Hepatocyte (in vitro differentiated cells): Measurements from ENCODE around the gene HPS6. TPM values are rescaled to one million over a fixed set of nuclear protein-coding genes. Genes with fewer than 3 reads are reported as not detected.
"Not testable (repeated sequence)": the region's sequence is repeated elsewhere in the genome, so short reads cannot be mapped to it uniquely, and the experiment has no call there.

ENCODE experiments used
- DNase-seq: peaks from one replicate; pipeline ENCODE4 v3.0.0-alpha.2; 2016; ENCODE audit warnings: low spot score
- H2AFZ ChIP-seq: fragments of 200-600 bp; sonication (generic); 2 replicates; pipeline ENCODE4 v1.6.0; 2016; ENCODE audit warnings: antibody characterized with exemption, mild to moderate bottlenecking
- H3K27ac ChIP-seq: fragments of 200-600 bp; sonication (generic); 2 replicates; pipeline ENCODE4 v1.5.1; 2016; ENCODE audit warnings: mild to moderate bottlenecking
- H3K27me3 ChIP-seq: fragments of 200-600 bp; sonication (generic); 2 replicates; pipeline ENCODE4 v1.6.1; 2016
- H3K36me3 ChIP-seq: fragments of 200-600 bp; sonication (generic); replicated peaks from 2 replicates; pipeline ENCODE4 v1.5.1; 2016; ENCODE audit warnings: low read depth; ENCODE audit not compliant: insufficient read depth
- H3K4me1 ChIP-seq: fragments of 200-600 bp; sonication (generic); 2 replicates; pipeline ENCODE4 v1.5.1; 2016; ENCODE audit warnings: mild to moderate bottlenecking, moderate library complexity; ENCODE audit not compliant: insufficient read depth
- H3K4me2 ChIP-seq: fragments of 200-600 bp; sonication (generic); 2 replicates; pipeline ENCODE4 v1.6.0; 2016
- H3K4me3 ChIP-seq: fragments of 200-600 bp; sonication (generic); 2 replicates; pipeline ENCODE4 v1.5.1; 2016; ENCODE audit warnings: mild to moderate bottlenecking
- H3K79me2 ChIP-seq: fragments of 200-600 bp; sonication (generic); 2 replicates; pipeline ENCODE4 v1.6.0; 2017; ENCODE audit warnings: mild to moderate bottlenecking
- H3K9me2 ChIP-seq: fragments of 200-600 bp; sonication (generic); replicated peaks from 2 replicates; pipeline ENCODE4 v1.6.0; 2017; ENCODE audit warnings: mild to moderate bottlenecking; ENCODE audit not compliant: insufficient read depth
- H3K9me3 ChIP-seq: fragments of 200-600 bp; sonication (generic); 2 replicates; pipeline ENCODE4 v1.5.1; 2016; ENCODE audit warnings: low read depth, mild to moderate bottlenecking
- H4K20me1 ChIP-seq: fragments of 200-600 bp; sonication (generic); 2 replicates; pipeline ENCODE4 v1.6.0; 2016; ENCODE audit warnings: mild to moderate bottlenecking; ENCODE audit not compliant: insufficient read depth, poor library complexity, severe bottlenecking
- CTCF ChIP-seq: fragments of 200-600 bp; sonication (generic); IDR thresholded peaks from 2 replicates; pipeline ENCODE4 v1.5.1; 2016; ENCODE audit warnings: antibody characterized with exemption, mild to moderate bottlenecking; ENCODE audit not compliant: poor library complexity
- EZH2 ChIP-seq: fragments of 200-600 bp; sonication (generic); IDR thresholded peaks from 2 replicates; pipeline ENCODE4 v1.6.1; 2016; ENCODE audit warnings: antibody characterized with exemption, mild to moderate bottlenecking, borderline replicate concordance
- EZH2phosphoT487 ChIP-seq: fragments of 200-600 bp; sonication (generic); IDR thresholded peaks from one replicate; pipeline ENCODE4 v1.6.1; 2018; ENCODE audit warnings: antibody characterized with exemption, mild to moderate bottlenecking, low read depth, moderate library complexity; ENCODE audit not compliant: unreplicated experiment, severe bottlenecking
- WGBS: methylation state at CpG from one replicate; pipeline ENCODE4 v1.1.6; 2016; ENCODE audit warnings: low lambda C conversion rate; ENCODE audit errors: missing lambda C conversion rate; 5-methylcytosine and 5-hydroxymethylcytosine counted together
- polyA plus RNA-seq: library from polyadenylated mRNA; unstranded; fragments of >200 nt; fragmentation: Nextera tagmentation; extraction: Ambion mirVana; gene quantifications from 2 replicates; pipeline ENCODE4 v1.2.1, GENCODE V29; 2016
- total RNA-seq: library from RNA; depleted of rRNA; stranded (reverse); fragments of >200 nt; gene quantifications from 2 replicates; pipeline ENCODE4 v1.2.3, GENCODE V29; 2014

Gene HPS6
- total and polyA plus RNA-seq, 2 experiments from 2014 or later, result 22.4 to 25.2 TPM

- H2AFZ ChIP-seq, result no peak overlapping the region
- H3K27me3 ChIP-seq, result no peaks in the 10 kb centered on the region
- H3K36me3 ChIP-seq, result no peaks in the 10 kb centered on the region
- H3K4me1 ChIP-seq, result peaks cover 6% of the 10 kb centered on the region
- TF ChIP-seq CTCF, result no peak
- TF ChIP-seq EZH2phosphoT487, result no peak
- no peak for TF ChIP-seq EZH2
- H3K4me2 ChIP-seq, result no peak overlapping the region
- peaks cover 34% of the 10 kb centered on the region for H4K20me1 ChIP-seq
- WGBS, result 68% methylated on average over 7 of the region's 7 CpGs
- H3K4me3 ChIP-seq, result no peak overlapping the region
- peak; percentile 14 for DNase-seq
- peaks cover 57% of the 10 kb centered on the region for H3K79me2 ChIP-seq
- H3K9me3 ChIP-seq, result no peaks in the 10 kb centered on the region
- H3K9me2 ChIP-seq, result no peaks in the 10 kb centered on the region
- no peak overlapping the region for H3K27ac ChIP-seq
These were observed 24.7 kb upstream of the HPS6 start for GRCh38 chr10:102040305-102041050.

DNA sequence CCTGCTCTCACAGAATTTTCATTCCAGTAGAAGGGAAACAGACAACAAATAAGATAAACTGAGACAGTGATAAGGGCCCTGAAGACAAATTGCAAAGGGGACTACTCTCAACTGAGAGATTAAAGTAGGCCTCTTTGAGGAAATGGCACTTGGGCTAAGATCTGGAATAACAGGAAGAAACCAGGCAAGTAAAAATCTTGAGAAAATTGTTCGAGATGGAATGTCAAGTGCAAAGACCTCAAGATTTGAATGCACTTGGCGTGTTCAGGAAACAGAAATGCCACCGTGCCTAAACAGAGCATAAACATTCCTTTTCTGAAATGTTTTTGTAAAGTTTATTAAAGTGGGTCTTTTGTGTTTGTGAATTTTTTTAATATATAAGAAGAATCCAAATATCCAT lies 19.9 kb upstream of the HPS6 start:
- DNase-seq, result no peak
- no peaks in the 10 kb centered on the region for H3K9me3 ChIP-seq
- no peaks in the 10 kb centered on the region for H3K9me2 ChIP-seq
- 74% methylated on average over 3 of the region's 3 CpGs for WGBS
- peaks cover 45% of the 10 kb centered on the region for H4K20me1 ChIP-seq
- no peak overlapping the region for H2AFZ ChIP-seq
- no peak overlapping the region for H3K27ac ChIP-seq
- TF ChIP-seq EZH2phosphoT487, result no peak
- TF ChIP-seq EZH2, result no peak
- no peak for TF ChIP-seq CTCF
- H3K27me3 ChIP-seq, result no peaks in the 10 kb centered on the region
- H3K36me3 ChIP-seq, result no peaks in the 10 kb centered on the region
- no peak overlapping the region for H3K4me3 ChIP-seq
- H3K79me2 ChIP-seq, result peaks cover 96% of the 10 kb centered on the region
- H3K4me2 ChIP-seq, result peak overlapping the region; percentile 50
- H3K4me1 ChIP-seq, result peaks cover 6% of the 10 kb centered on the region

GRCh38 chr10:102046095-102046494 lies 19.1 kb upstream of the HPS6 start:
- no peak for DNase-seq
- Histone ChIP-seq H3K27ac (no peak overlapping the region), H3K4me2 (no peak overlapping the region), H3K27me3 (no peaks in the 10 kb centered on the region), H4K20me1 (peaks cover 40% of the 10 kb centered on the region), H3K9me3 (no peaks in the 10 kb centered on the region), H3K79me2 (peaks cover 96% of the 10 kb centered on the region), H3K4me1 (peaks cover 6% of the 10 kb centered on the region), H3K36me3 (no peaks in the 10 kb centered on the region), H3K9me2 (no peaks in the 10 kb centered on the region), H2AFZ (no peak overlapping the region), H3K4me3 (no peak overlapping the region)
- 100% methylated on average over 2 of the region's 2 CpGs for WGBS
- no peak for TF ChIP-seq CTCF
- no peak for TF ChIP-seq EZH2phosphoT487

GRCh38 chr10:102054881-102055646 lies 10.1 kb upstream of the HPS6 start:
- peak overlapping the region; percentile 96 for H3K4me2 ChIP-seq
- H2AFZ ChIP-seq, result peak overlapping the region; percentile 91
- H3K4me3 ChIP-seq, result peak overlapping the region; percentile 56
- not testable (repeated sequence) for H3K27me3 ChIP-seq, H3K9me2 ChIP-seq, H3K36me3 ChIP-seq, H3K9me3 ChIP-seq, DNase-seq
- peaks cover 12% of the 10 kb centered on the region for H3K4me1 ChIP-seq
- peaks cover 57% of the 10 kb centered on the region for H3K79me2 ChIP-seq
- WGBS, result 72% methylated on average over 30 of the region's 34 CpGs
- peaks cover 24% of the 10 kb centered on the region for H4K20me1 ChIP-seq
- peak overlapping the region; percentile 92 for H3K27ac ChIP-seq
